K562 (cell line): ENCODE measurements around the gene BTBD3. TPM values are rescaled to one million over a fixed set of nuclear protein-coding genes. Genes with fewer than 3 reads are reported as not detected.

Experiments
- ATAC-seq: fragments of 200-7000 bp; cut with Tn5 transposase; 3 replicates; pipeline ENCODE4 v1.9.1; 2020; ENCODE audit warnings: moderate library complexity
- BruUV-seq: library from RNA; stranded (reverse); fragments of 400-500 nt; replicated peaks from 2 replicates; lab custom pipeline; 2021; lab: Mats Ljungman, UMichigan
- CTCF ChIA-PET: fragments of 300-600 bp; formaldehyde crosslinking; extraction: SDS; loops from one replicate; lab custom pipeline; 2021; ENCODE audit warnings: low intra/inter-chr PET ratio; lab: Yijun Ruan, JAX
- POLR2A ChIA-PET: fragments of 300-600, 350-650 bp; sonication (Branson Sonifier 250); formaldehyde crosslinking; extraction: SDS; loops from one replicate; lab custom pipeline; 2021; ENCODE audit warnings: antibody characterized with exemption, inconsistent platforms; lab: Yijun Ruan, JAX
- DNase-seq, 4 experiments: peaks; one replicate each; pipeline versions ENCODE4 v3.0.0 to v3.0.0-alpha.2; 2011 to 2018; ENCODE audit warnings: low spot score in 3 of 4, mixed read lengths in 3 of 4; ENCODE audit errors: extremely low read depth in 1 of 4
- FAIRE-seq: peaks from 2 replicates; lab custom pipeline; 2011; peaks lifted over from hg19 to GRCh38; lab: Jason Lieb, UNC
- H2AFZ ChIP-seq: 2 replicates; pipeline ENCODE4 v1.6.0; 2011; ENCODE audit warnings: low read depth, low read length, control low read depth, inconsistent platforms
- H3K27ac ChIP-seq: fragments of 200-600 bp; 3 replicates; pipeline ENCODE4 v1.8.0; 2011; ENCODE audit warnings: low read depth, mild to moderate bottlenecking, control low read depth, inconsistent platforms, low read length, moderate library complexity, mixed read lengths; ENCODE audit errors: extremely low read depth
- H3K27me3 ChIP-seq, 2 experiments: fragments of 300-600 bp in 1 of 2; 2 replicates in 1 of 2; 3 replicates in 1 of 2; pipeline versions ENCODE4 v1.6.0 to v1.8.0; 2011; ENCODE audit warnings: inconsistent platforms in 2 of 2, low read length in 2 of 2, mild to moderate bottlenecking in 1 of 2, mixed read lengths in 1 of 2, moderate library complexity in 1 of 2; ENCODE audit not compliant: control insufficient read depth in 2 of 2, insufficient read depth in 2 of 2
- H3K36me3 ChIP-seq: fragments of 300-600 bp; 3 replicates; pipeline ENCODE4 v1.8.0; 2011; ENCODE audit warnings: mild to moderate bottlenecking, low read length, inconsistent platforms; ENCODE audit not compliant: control insufficient read depth, insufficient read depth
- H3K4me1 ChIP-seq, 2 experiments: fragments of 200-600 bp in 1 of 2; replicated peaks in 1 of 2; 2 replicates in 1 of 2; 3 replicates in 1 of 2; pipeline versions ENCODE4 v1.5.1 to v1.8.0; 2011; ENCODE audit warnings: inconsistent platforms in 2 of 2, low read length in 2 of 2, mild to moderate bottlenecking in 1 of 2, mixed read lengths in 1 of 2, moderate library complexity in 1 of 2; ENCODE audit not compliant: control insufficient read depth in 2 of 2, insufficient read depth in 2 of 2
- H3K4me2 ChIP-seq: 2 replicates; pipeline ENCODE4 v1.6.1; 2011; ENCODE audit warnings: low read length, control low read depth, inconsistent platforms, mixed read lengths; ENCODE audit not compliant: insufficient read depth
- H3K4me3 ChIP-seq: fragments of 200-600 bp; sonication (generic), shearing (Covaris generic); 2 replicates; pipeline ENCODE4 v1.5.1; 2016; ENCODE audit warnings: control low read depth, inconsistent platforms
- H3K79me2 ChIP-seq: fragments of 200-600 bp; 3 replicates; pipeline ENCODE4 v1.8.0; 2011; ENCODE audit warnings: low read length, inconsistent platforms; ENCODE audit not compliant: control insufficient read depth, insufficient read depth
- H3K9ac ChIP-seq, 2 experiments: 2 replicates each; pipeline versions ENCODE4 v1.6.0 to v1.6.1; 2011; ENCODE audit warnings: low read depth in 2 of 2, low read length in 2 of 2, control low read depth in 1 of 2, inconsistent platforms in 1 of 2, mild to moderate bottlenecking in 1 of 2, mixed read lengths in 1 of 2; ENCODE audit not compliant: insufficient read depth in 1 of 2
- H3K9me1 ChIP-seq: one replicate; pipeline ENCODE4 v1.6.0; 2011; ENCODE audit warnings: inconsistent platforms, mild to moderate bottlenecking, low read length, moderate library complexity; ENCODE audit not compliant: control insufficient read depth, insufficient read depth
- H3K9me3 ChIP-seq: replicated peaks from 2 replicates; pipeline ENCODE4 v1.5.1; 2011; ENCODE audit warnings: low read depth, low read length, inconsistent platforms; ENCODE audit not compliant: control insufficient read depth, insufficient read depth
- H4K20me1 ChIP-seq: replicated peaks from 2 replicates; pipeline ENCODE4 v1.6.1; 2011; ENCODE audit warnings: low read length, inconsistent platforms, mixed read lengths; ENCODE audit not compliant: control insufficient read depth, insufficient read depth
- HNRNPLL ChIP-seq: fragments of 200-400 bp; formaldehyde crosslinking; IDR thresholded peaks from 2 replicates; pipeline ENCODE4 v1.6.1; 2017; ENCODE audit warnings: low read length, low read depth, mild to moderate bottlenecking; ENCODE audit not compliant: poor library complexity, severe bottlenecking
- NR2C2 ChIP-seq, 2 experiments: fragments of 200-800 bp in 1 of 2; sonication (Bioruptor generic) in 1 of 2; sonication (generic) in 1 of 2; formaldehyde crosslinking in 1 of 2; IDR thresholded peaks; 2 replicates each; pipeline versions ENCODE4 v1.6.1 to v1.8.0; 2016 to 2022; ENCODE audit warnings: mild to moderate bottlenecking in 1 of 2, missing compliant biosample characterization in 1 of 2, missing genetic modification characterization in 1 of 2, missing genetic modification reagents in 1 of 2
- RBM17 ChIP-seq: fragments of 200-400 bp; formaldehyde crosslinking; IDR thresholded peaks from 2 replicates; pipeline ENCODE4 v1.6.1; 2017; ENCODE audit warnings: low read depth, mild to moderate bottlenecking, low read length, borderline replicate concordance
- WGBS: fragments of 100-300 bp; shearing (Covaris generic); methylation state at CpG from one replicate; pipeline ENCODE4 v1.1.6; 2016; ENCODE audit warnings: low coverage, mixed read lengths; ENCODE audit not compliant: insufficient coverage; ENCODE audit errors: missing lambda C conversion rate; 5-methylcytosine and 5-hydroxymethylcytosine counted together
- in situ Hi-C: fragments of 300-500 bp; cut with MboI; formaldehyde crosslinking; loops from 4 replicates; pipeline ENCODE4 v1.15.0; 2018; ENCODE audit warnings: inconsistent platforms, mixed read lengths
- intact Hi-C: fragments of 100-400 bp; cut with micrococcal nuclease; formaldehyde crosslinking; loops from 2 replicates; pipeline ENCODE4 v1.14.2; 2022
- polyA plus RNA-seq, 8 experiments: library from polyadenylated mRNA; depleted of rRNA in 4 of 8; stranded (reverse) in 5 of 8; unstranded in 3 of 8; fragments of >200 nt; fragmentation: Nextera tagmentation in 2 of 8; fragmentation: Illumina TruSeq in 1 of 8; extraction: Ambion mirVana in 2 of 8; extraction: Trizol in 1 of 8; gene quantifications; 2 replicates each; pipeline versions ENCODE4 v1.2.1 to v1.2.3, GENCODE V29; 2011 to 2014; ENCODE audit warnings: inconsistent platforms in 1 of 8, missing spikeins in 1 of 8
- total RNA-seq, 7 experiments: library from RNA; depleted of rRNA in 6 of 7; stranded (reverse); fragments of >200 nt in 6 of 7; fragmentation: Illumina TruSeq in 2 of 7; extraction: Trizol in 2 of 7; gene quantifications; 2 replicates each; pipeline versions ENCODE4 v1.2.1 to v1.2.3, GENCODE V29; 2011 to 2021; ENCODE audit warnings: low replicate concordance in 1 of 7

The BTBD3 gene
- total and polyA plus RNA-seq, 9 of the 15 experiments (the other 6 are each of a cell fraction or from before 2014, with no cell fraction given): 1.8 to 11.4 (median 6.4) TPM

GRCh38 chr20:11901127-11901526 is 16.6 kb upstream of the BTBD3 start (continued):
- TF ChIP-seq HNRNPLL (no peak), NR2C2 (CRISPR knock-in tag; IDR thresholded peaks at IDR 0.05) (no peak), NR2C2 (tag; IDR thresholded peaks at IDR 0.05) (no peak)

- DNase-seq (no peak), FAIRE-seq (no peak), ATAC-seq (no peak)
- no peaks in the 10 kb centered on the region for H3K4me1 ChIP-seq
- no peaks in the 10 kb centered on the region for H3K36me3 ChIP-seq
- no peak for TF ChIP-seq RBM17
- H3K79me2 ChIP-seq: no peaks in the 10 kb centered on the region
- H3K9ac ChIP-seq: no peak overlapping the region
- H3K27ac ChIP-seq: no peak overlapping the region
- CTCF ChIA-PET: no interaction called here
- in situ Hi-C loops: no loop called here
- no peaks in the 10 kb centered on the region for H4K20me1 ChIP-seq
- POLR2A ChIA-PET: interaction anchor here (0.6 kb wide), 1 partner anchor 748 kb away, joined by 4 read pairs; no protein-coding TSS in a partner anchor
- H3K9me1 ChIP-seq: no peaks in the 10 kb centered on the region
- no peak overlapping the region for H3K4me3 ChIP-seq
- intact Hi-C loops: no loop called here
- no peak overlapping the region for H3K4me2 ChIP-seq
- BruUV-seq: no TSS peak
- H3K9me3 ChIP-seq: no peaks in the 10 kb centered on the region
- 38% methylated on average over 1 of the region's 2 CpGs for WGBS
- no peaks in the 10 kb centered on the region for H3K27me3 ChIP-seq
- H2AFZ ChIP-seq: no peak overlapping the region
These were observed 15.4 kb upstream of the BTBD3 start for GRCh38 chr20:11902285-11902697.
